Glutamatergic neuron (in vitro differentiated cells): ENCODE results near the gene MROH7. TPM values are rescaled to one million over a fixed set of nuclear protein-coding genes. Genes with fewer than 3 reads are reported as not detected.

ENCODE experiments used
- DNase-seq: peaks from one replicate; pipeline ENCODE4 v3.0.0; 2022
- H3K27ac Mint-ChIP-seq: one replicate; pipeline ENCODE4 v1.8.0; 2020; ENCODE audit warnings: mild to moderate bottlenecking, mixed read lengths, inconsistent platforms; ENCODE audit not compliant: unreplicated experiment
- H3K27me3 Mint-ChIP-seq: one replicate; pipeline ENCODE4 v1.8.0; 2020; ENCODE audit warnings: mild to moderate bottlenecking, moderate library complexity, mixed read lengths, inconsistent platforms; ENCODE audit not compliant: unreplicated experiment
- H3K36me3 Mint-ChIP-seq: one replicate; pipeline ENCODE4 v1.8.0; 2020; ENCODE audit warnings: mild to moderate bottlenecking, mixed read lengths, inconsistent platforms; ENCODE audit not compliant: unreplicated experiment
- H3K4me1 Mint-ChIP-seq: one replicate; pipeline ENCODE4 v1.8.0; 2020; ENCODE audit warnings: mild to moderate bottlenecking, low read depth, mixed read lengths, inconsistent platforms; ENCODE audit not compliant: unreplicated experiment
- H3K4me3 Mint-ChIP-seq: one replicate; pipeline ENCODE4 v1.8.0; 2020; ENCODE audit warnings: mild to moderate bottlenecking, mixed read lengths, inconsistent platforms; ENCODE audit not compliant: unreplicated experiment
- H3K9me3 Mint-ChIP-seq: one replicate; pipeline ENCODE4 v1.8.0; 2020; ENCODE audit warnings: mild to moderate bottlenecking, moderate library complexity, mixed read lengths, inconsistent platforms; ENCODE audit not compliant: unreplicated experiment
- CTCF ChIP-seq: fragments of 200-600 bp; sonication (generic); IDR thresholded peaks from one replicate; pipeline ENCODE4 v1.5.0; 2021; ENCODE audit not compliant: partially characterized antibody, unreplicated experiment
- total RNA-seq: library from RNA; stranded (reverse); fragmentation: NEBNext Ultra II Directional; extraction: Animal tissue kit (Norgen Biotek cat#: 25700); gene quantifications from one replicate; pipeline ENCODE4 v1.2.1, GENCODE V29; 2021; ENCODE audit not compliant: unreplicated experiment

MROH7 gene
- total RNA-seq, 1 donor from 2014 or later: not detected

- TF ChIP-seq CTCF: no peak
- Mint-ChIP-seq H3K9me3 (no peaks in the 10 kb centered on the region), H3K27ac (no peak overlapping the region), H3K27me3 (no peaks in the 10 kb centered on the region), H3K4me3 (no peak overlapping the region), H3K36me3 (peaks cover 11% of the 10 kb centered on the region), H3K4me1 (no peaks in the 10 kb centered on the region)
- DNase-seq: no peak
Observed at GRCh38 chr1:54643736-54644135, 2.1 kb downstream of the MROH7 start.

GRCh38 chr1:54645806-54646676, 4.5 kb downstream of the MROH7 start:
- H3K27me3 Mint-ChIP-seq: no peaks in the 10 kb centered on the region
- H3K4me1 Mint-ChIP-seq: no peaks in the 10 kb centered on the region
- peaks cover 12% of the 10 kb centered on the region for H3K36me3 Mint-ChIP-seq
- H3K27ac Mint-ChIP-seq: no peak overlapping the region
- no peak for DNase-seq
- no peak for TF ChIP-seq CTCF
- H3K9me3 Mint-ChIP-seq: peaks cover 1% of the 10 kb centered on the region
- no peak overlapping the region for H3K4me3 Mint-ChIP-seq

- peaks cover 3% of the 10 kb centered on the region for H3K9me3 Mint-ChIP-seq
- no peak overlapping the region for H3K27ac Mint-ChIP-seq
- DNase-seq: no peak
- H3K4me3 Mint-ChIP-seq: no peak overlapping the region
- no peaks in the 10 kb centered on the region for H3K4me1 Mint-ChIP-seq
- H3K36me3 Mint-ChIP-seq: peaks cover 5% of the 10 kb centered on the region
- no peak for TF ChIP-seq CTCF
- H3K27me3 Mint-ChIP-seq: no peaks in the 10 kb centered on the region
Observed at GRCh38 chr1:54649130-54649898, 7.7 kb downstream of the MROH7 start.

GRCh38 chr1:54649921-54650320, 8.3 kb downstream of the MROH7 start:
- no peak overlapping the region for H3K27ac Mint-ChIP-seq
- peaks cover 5% of the 10 kb centered on the region for H3K36me3 Mint-ChIP-seq
- H3K9me3 Mint-ChIP-seq: peaks cover 3% of the 10 kb centered on the region
- DNase-seq: no peak
- no peaks in the 10 kb centered on the region for H3K4me1 Mint-ChIP-seq
- H3K27me3 Mint-ChIP-seq: no peaks in the 10 kb centered on the region
- H3K4me3 Mint-ChIP-seq: no peak overlapping the region
- no peak for TF ChIP-seq CTCF

- H3K36me3 Mint-ChIP-seq: peaks cover 5% of the 10 kb centered on the region
- TF ChIP-seq CTCF: no peak
- H3K27me3 Mint-ChIP-seq: no peaks in the 10 kb centered on the region
- H3K4me1 Mint-ChIP-seq: no peaks in the 10 kb centered on the region
- H3K4me3 Mint-ChIP-seq: no peak overlapping the region
- no peak overlapping the region for H3K27ac Mint-ChIP-seq
- DNase-seq: no peak
- peaks cover 3% of the 10 kb centered on the region for H3K9me3 Mint-ChIP-seq
Observed at GRCh38 chr1:54650417-54650816, 8.8 kb downstream of the MROH7 start.
